IMR-90 (cell line): ENCODE data around the gene RIMS3. TPM values are rescaled to one million over a fixed set of nuclear protein-coding genes. Genes with fewer than 3 reads are reported as not detected.

Source experiments
- ATAC-seq: fragments of 200-7000 bp; cut with Tn5 transposase; 2 replicates; pipeline ENCODE4 v1.9.1; 2020; ENCODE audit warnings: low read depth, mild to moderate bottlenecking, moderate library complexity
- BruUV-seq: library from RNA; stranded (reverse); fragments of 400-500 nt; replicated peaks from 2 replicates; lab custom pipeline; 2021; lab: Mats Ljungman, UMichigan
- CTCF ChIA-PET: fragments of 300-600 bp; formaldehyde crosslinking; extraction: SDS; loops from one replicate; lab custom pipeline; 2021; ENCODE audit warnings: antibody characterized with exemption; lab: Yijun Ruan, JAX
- POLR2A ChIA-PET: fragments of 300-600 bp; sonication (Branson Sonifier 250); formaldehyde crosslinking; loops from one replicate; lab custom pipeline; 2022; ENCODE audit warnings: antibody characterized with exemption; ENCODE audit not compliant: unreplicated experiment; lab: Charles Lee
- DNase-seq: peaks from one replicate; pipeline ENCODE4 v3.0.0; 2013
- H2AFZ ChIP-seq: replicated peaks from 2 replicates; pipeline ENCODE3; 2013; ENCODE audit warnings: low read length, mild to moderate bottlenecking; ENCODE audit not compliant: poor library complexity
- H2AK5ac ChIP-seq: 2 replicates; pipeline ENCODE4 v1.6.1; 2013; ENCODE audit warnings: low read depth, low read length, inconsistent platforms
- H2AK9ac ChIP-seq: replicated peaks from 2 replicates; pipeline ENCODE3; 2013; ENCODE audit warnings: mild to moderate bottlenecking, low read depth, low read length, moderate library complexity; ENCODE audit not compliant: poor library complexity
- H2BK120ac ChIP-seq: 2 replicates; pipeline ENCODE4 v1.6.1; 2013; ENCODE audit warnings: low read depth, low read length, inconsistent platforms
- H2BK15ac ChIP-seq: 3 replicates; pipeline ENCODE4 v1.6.1; 2013; ENCODE audit warnings: low read depth, low read length, inconsistent platforms
- H2BK20ac ChIP-seq: 2 replicates; pipeline ENCODE4 v1.6.1; 2013; ENCODE audit warnings: low read depth, mild to moderate bottlenecking, inconsistent platforms, low read length, moderate library complexity
- H2BK5ac ChIP-seq: 2 replicates; pipeline ENCODE4 v1.6.1; 2013; ENCODE audit warnings: mild to moderate bottlenecking, low read depth, low read length, inconsistent platforms; ENCODE audit not compliant: poor library complexity, severe bottlenecking
- H3K14ac ChIP-seq: replicated peaks from 2 replicates; pipeline ENCODE4 v1.6.1; 2013; ENCODE audit warnings: low read depth, low read length, inconsistent platforms
- H3K18ac ChIP-seq: 2 replicates; pipeline ENCODE4 v1.6.1; 2013; ENCODE audit warnings: low read depth, low read length, control low read depth
- H3K23ac ChIP-seq: 2 replicates; pipeline ENCODE4 v1.6.1; 2013; ENCODE audit warnings: low read depth, low read length, inconsistent platforms
- H3K27ac ChIP-seq: 2 replicates; pipeline ENCODE4 v1.5.1; 2013; ENCODE audit warnings: mild to moderate bottlenecking, control low read depth, low read length; ENCODE audit not compliant: insufficient read depth
- H3K27me3 ChIP-seq: 2 replicates; pipeline ENCODE4 v1.6.1; 2013; ENCODE audit warnings: low read length; ENCODE audit not compliant: control insufficient read depth, insufficient read depth
- H3K36me3 ChIP-seq: 2 replicates; pipeline ENCODE4 v1.6.1; 2013; ENCODE audit warnings: low read length, mixed read lengths; ENCODE audit not compliant: control insufficient read depth, insufficient read depth
- H3K4ac ChIP-seq: 2 replicates; pipeline ENCODE4 v1.6.1; 2013; ENCODE audit warnings: low read depth, low read length, inconsistent platforms
- H3K4me1 ChIP-seq: 2 replicates; pipeline ENCODE4 v1.6.1; 2013; ENCODE audit warnings: low read length, mixed read lengths; ENCODE audit not compliant: control insufficient read depth, insufficient read depth
- H3K4me2 ChIP-seq: 2 replicates; pipeline ENCODE4 v1.6.1; 2013; ENCODE audit warnings: low read depth, mild to moderate bottlenecking, control low read depth, low read length, moderate library complexity
- H3K4me3 ChIP-seq: 2 replicates; pipeline ENCODE4 v1.5.1; 2013; ENCODE audit warnings: low read depth, mild to moderate bottlenecking, control low read depth, low read length, moderate library complexity; ENCODE audit not compliant: insufficient read depth
- H3K56ac ChIP-seq: 2 replicates; pipeline ENCODE4 v1.6.1; 2013; ENCODE audit warnings: low read length, inconsistent platforms; ENCODE audit not compliant: insufficient read depth; ENCODE audit errors: extremely low read depth
- H3K79me1 ChIP-seq, 2 experiments: 2 replicates each; pipeline ENCODE4 v1.6.1; 2013; ENCODE audit warnings: low read length in 2 of 2, inconsistent platforms in 1 of 2, low read depth in 1 of 2
- H3K9ac ChIP-seq: 2 replicates; pipeline ENCODE4 v1.6.1; 2013; ENCODE audit warnings: low read depth, low read length, control low read depth
- H3K9me1 ChIP-seq: 2 replicates; pipeline ENCODE4 v1.6.1; 2013; ENCODE audit warnings: low read length, inconsistent platforms; ENCODE audit not compliant: insufficient read depth
- H3K9me3 ChIP-seq: 2 replicates; pipeline ENCODE4 v1.6.1; 2013; ENCODE audit warnings: low read length; ENCODE audit not compliant: control insufficient read depth, insufficient read depth
- H4K20me1 ChIP-seq: 2 replicates; pipeline ENCODE4 v1.6.1; 2013; ENCODE audit warnings: low read length, inconsistent platforms; ENCODE audit not compliant: insufficient read depth
- H4K5ac ChIP-seq: 2 replicates; pipeline ENCODE4 v1.6.1; 2013; ENCODE audit warnings: mild to moderate bottlenecking, low read depth, low read length, control low read depth
- H4K8ac ChIP-seq, 2 experiments: 2 replicates each; pipeline ENCODE4 v1.6.1; 2013; ENCODE audit warnings: low read depth in 2 of 2, low read length in 2 of 2, control low read depth in 1 of 2, inconsistent platforms in 1 of 2
- H4K91ac ChIP-seq: 2 replicates; pipeline ENCODE4 v1.6.1; 2013; ENCODE audit warnings: low read depth, low read length, inconsistent platforms; ENCODE audit not compliant: insufficient read depth
- BHLHE40 ChIP-seq: fragments of 150-350 bp; IDR thresholded peaks from 2 replicates; pipeline ENCODE4 v1.6.1; 2016; ENCODE audit warnings: mild to moderate bottlenecking, low read depth, low read length
- MXI1 ChIP-seq: IDR thresholded peaks from 2 replicates; pipeline ENCODE4 v1.6.1; 2012; ENCODE audit warnings: low read depth, mild to moderate bottlenecking, low read length, moderate library complexity, borderline replicate concordance
- WGBS, 2 experiments: methylation state at CpG; one replicate each; pipeline versions ENCODE4 v1.1.5 to v1.1.7; 2013; ENCODE audit warnings: missing lambda C conversion rate in 2 of 2; ENCODE audit not compliant: insufficient read length in 1 of 2; ENCODE audit errors: extremely low coverage in 2 of 2; 5-methylcytosine and 5-hydroxymethylcytosine counted together
- dilution Hi-C: fragments of 300-500 bp; cut with HindIII; formaldehyde crosslinking; loops from one replicate; pipeline ENCODE4 v1.14.3; 2018; ENCODE audit warnings: low sequenced_read_pairs; ENCODE audit not compliant: unreplicated experiment
- in situ Hi-C: fragments of 300-500 bp; cut with MboI; formaldehyde crosslinking; loops from 3 replicates; pipeline ENCODE4 v1.14.3; 2019; ENCODE audit warnings: low sequenced_read_pairs, inconsistent platforms, mixed read lengths
- intact Hi-C: fragments of 100-400 bp; cut with micrococcal nuclease; formaldehyde crosslinking; loops from 2 replicates; pipeline ENCODE4 v1.10.0; 2022
- polyA plus RNA-seq, 3 experiments: library from polyadenylated mRNA; depleted of rRNA; stranded (reverse); fragments of >200 nt; gene quantifications; 2 replicates each; pipeline ENCODE4 v1.2.3, GENCODE V29; 2012; ENCODE audit warnings: low replicate concordance in 1 of 3
- total RNA-seq: library from RNA; depleted of rRNA; stranded (reverse); fragments of >200 nt; gene quantifications from 2 replicates; pipeline ENCODE4 v1.2.3, GENCODE V29; 2012

Gene RIMS3
- total and polyA plus RNA-seq, 2 of the 4 experiments (the other 2 are of a cell fraction): 0.10 to 0.36 TPM

DNA sequence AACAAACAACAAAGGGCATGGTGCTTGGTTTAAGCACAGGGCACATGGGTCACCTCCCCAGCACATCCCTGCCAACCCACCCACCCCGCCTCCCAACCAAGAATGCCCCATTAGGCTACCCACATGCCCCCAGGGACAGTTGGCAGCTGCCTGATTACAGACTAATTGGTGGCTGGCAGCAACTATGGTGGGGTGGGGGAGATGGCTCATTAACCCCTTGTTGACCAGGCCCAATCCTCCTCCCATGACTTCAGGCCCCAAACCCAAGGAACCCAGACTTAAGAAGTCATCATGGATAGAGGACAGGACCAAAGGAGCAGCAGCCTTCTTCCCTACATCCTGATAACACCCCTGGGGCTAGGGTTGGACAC, 1.3 kb downstream of the RIMS3 start:
- no peak overlapping the region for H3K56ac ChIP-seq
- H3K4me3 ChIP-seq: no peak overlapping the region
- no peak overlapping the region for H4K5ac ChIP-seq
- WGBS, 2 experiments: no CpG with 5 or more reads among the region's 1 CpG
- H3K27me3 ChIP-seq: peaks cover 26% of the 10 kb centered on the region
- no peak overlapping the region for H4K8ac ChIP-seq
- no peaks in the 10 kb centered on the region for H3K79me1 ChIP-seq
- intact Hi-C loops: loop anchor here (10.0 kb wide), 1 partner anchor 129 kb away; the partner anchor contains the start of gene ZNF684
- BruUV-seq: no TSS peak
- no peak overlapping the region for H2AK5ac ChIP-seq
- H2AK9ac ChIP-seq: no peak overlapping the region
- POLR2A ChIA-PET: no interaction called here
- no peaks in the 10 kb centered on the region for H4K20me1 ChIP-seq
- no peaks in the 10 kb centered on the region for H3K9me3 ChIP-seq
- H3K4me2 ChIP-seq: no peak overlapping the region
- H3K4me1 ChIP-seq: no peaks in the 10 kb centered on the region; the same call in 1 of the 2 replicates
- in situ Hi-C loops: no loop called here
- DNase-seq (no peak), ATAC-seq (no peak)
- no peak overlapping the region for H3K9ac ChIP-seq
- CTCF ChIA-PET: no interaction called here
- H4K91ac ChIP-seq: no peak overlapping the region
- H3K18ac ChIP-seq: no peak overlapping the region
- no peak overlapping the region for H3K23ac ChIP-seq
- no peak overlapping the region for H3K27ac ChIP-seq
- no peaks in the 10 kb centered on the region for H3K36me3 ChIP-seq
- no peak overlapping the region for H2BK5ac ChIP-seq
- dilution Hi-C loops: no loop called here
- H2BK20ac ChIP-seq: no peak overlapping the region
- no peak overlapping the region for H2BK15ac ChIP-seq
- TF ChIP-seq BHLHE40: no peak
- no peak for TF ChIP-seq MXI1
- no peak overlapping the region for H3K14ac ChIP-seq
- H2BK120ac ChIP-seq: no peak overlapping the region
- H3K4ac ChIP-seq: no peak overlapping the region
- no peak overlapping the region for H2AFZ ChIP-seq
- no peaks in the 10 kb centered on the region; the same call in 1 of the 2 replicates for H3K9me1 ChIP-seq
